Activated CD4-positive, alpha-beta T cell treated with anti-CD3 and anti-CD28 coated beads, Interleukin-2, Interleukin-6, amounts not matched to agents 100 ng/mL and 50 ng/mL, durations not matched to agents 16 hours and 8 hours (primary cell): ENCODE results near the gene HVCN1.

ENCODE experiments used
- DNase-seq: peaks from one replicate; pipeline ENCODE4 v3.0.0-alpha.2; 2020

HVCN1 gene

DNA sequence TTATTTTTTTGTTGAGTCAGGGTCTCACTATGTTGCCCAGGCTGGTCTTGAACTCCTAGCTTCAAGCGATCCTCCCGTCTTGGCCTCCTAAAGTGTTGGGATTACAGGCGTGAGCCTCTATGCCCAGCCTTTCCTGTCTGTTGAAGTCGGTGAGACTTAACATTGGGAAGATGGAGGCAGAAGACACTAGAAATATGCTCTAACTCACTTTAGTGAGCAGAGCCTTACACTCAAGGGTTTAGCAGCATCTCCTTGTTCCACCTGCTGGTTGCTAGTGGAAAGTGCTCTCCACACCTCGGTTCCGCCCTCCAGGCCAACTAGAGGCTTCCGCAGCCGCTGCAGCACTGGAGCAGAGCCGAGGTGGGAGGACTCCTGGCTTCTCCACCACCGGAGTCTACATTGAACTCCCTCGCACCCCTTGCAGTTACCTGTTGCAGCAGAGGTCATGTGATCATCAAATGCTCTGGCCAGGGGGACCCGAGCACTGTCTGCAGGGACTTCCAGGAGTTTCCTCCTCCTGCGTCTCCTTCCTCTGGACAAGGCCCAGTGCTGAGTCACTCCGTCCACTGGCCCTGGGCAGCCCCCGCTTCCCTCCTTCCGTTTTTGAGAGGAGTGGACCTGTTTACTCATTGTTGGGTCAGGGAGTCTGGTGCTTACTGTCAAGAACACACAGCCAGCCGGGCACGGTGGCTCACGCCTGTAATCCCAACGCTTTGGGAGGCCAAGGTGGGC is 9.4 kb upstream of the HVCN1 start:
- peak; percentile 87 for DNase-seq

DNA sequence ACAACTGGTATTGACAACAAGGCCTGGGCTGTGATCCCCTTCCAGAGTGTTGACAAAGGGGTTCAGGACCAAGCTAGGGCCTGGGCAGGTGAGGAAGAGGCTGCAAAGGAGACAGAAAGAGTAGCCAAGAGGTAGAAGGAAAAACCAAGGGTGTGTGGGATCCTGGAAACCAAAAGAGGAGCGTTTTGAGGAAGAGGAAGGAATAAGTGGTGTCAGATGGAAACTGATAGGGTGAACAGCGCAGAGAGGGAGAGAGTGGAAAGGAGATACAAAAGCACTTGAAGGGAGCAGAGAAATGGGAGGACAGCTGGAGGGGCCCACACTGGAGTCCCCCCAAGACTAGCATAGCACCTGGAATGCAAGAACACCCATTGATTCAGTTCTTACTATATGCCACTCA is 8.3 kb upstream of the HVCN1 start:
- DNase-seq = no peak

DNA sequence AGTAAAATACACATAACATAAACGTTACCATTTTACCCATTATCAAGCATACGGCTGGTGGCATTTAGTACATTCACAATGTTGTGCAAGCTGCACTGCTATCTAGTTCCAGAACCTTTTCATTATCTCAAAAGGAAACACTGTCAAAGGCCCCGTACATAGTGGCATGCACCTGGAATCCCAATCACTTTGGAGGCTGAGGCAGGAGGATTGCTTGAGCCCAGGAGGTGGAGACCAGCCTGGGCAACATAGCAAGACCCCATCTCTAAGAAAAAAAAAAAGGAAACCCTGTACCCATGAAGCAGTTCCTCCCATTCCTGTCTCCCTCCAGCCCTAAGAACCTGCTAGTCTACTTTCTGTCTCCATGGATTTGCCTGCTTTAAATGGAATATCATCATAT is 7.4 kb upstream of the HVCN1 start:
- DNase-seq = no peak

DNA sequence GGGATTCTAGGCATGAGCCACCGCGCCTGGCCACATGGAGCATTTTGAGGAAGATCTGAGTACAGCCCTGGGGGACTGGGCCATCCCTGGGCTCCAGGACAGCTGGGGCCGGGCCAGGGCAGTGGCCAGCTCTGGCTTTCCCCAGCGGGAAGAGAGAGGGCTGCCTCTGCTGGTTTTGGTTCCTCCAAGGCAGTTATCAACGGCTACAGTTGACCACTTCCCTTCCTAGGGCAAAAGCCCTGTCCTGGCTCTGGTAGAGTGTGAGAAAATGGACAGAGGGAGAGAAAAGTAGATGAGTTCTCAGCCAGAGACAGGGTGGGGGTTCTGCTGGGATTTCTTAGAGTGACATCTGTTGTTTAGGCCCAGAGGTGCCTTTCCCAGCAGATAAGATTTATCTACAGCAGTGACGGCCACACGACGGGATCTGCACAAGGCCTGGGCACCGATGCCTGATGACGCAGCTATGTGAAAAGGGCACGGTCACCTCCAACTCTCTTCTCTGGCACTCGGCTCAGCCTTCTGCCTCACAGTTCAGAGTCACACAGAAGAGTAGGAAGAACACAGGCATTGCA is 5.5 kb upstream of the HVCN1 start:
- DNase-seq = no peak

DNA sequence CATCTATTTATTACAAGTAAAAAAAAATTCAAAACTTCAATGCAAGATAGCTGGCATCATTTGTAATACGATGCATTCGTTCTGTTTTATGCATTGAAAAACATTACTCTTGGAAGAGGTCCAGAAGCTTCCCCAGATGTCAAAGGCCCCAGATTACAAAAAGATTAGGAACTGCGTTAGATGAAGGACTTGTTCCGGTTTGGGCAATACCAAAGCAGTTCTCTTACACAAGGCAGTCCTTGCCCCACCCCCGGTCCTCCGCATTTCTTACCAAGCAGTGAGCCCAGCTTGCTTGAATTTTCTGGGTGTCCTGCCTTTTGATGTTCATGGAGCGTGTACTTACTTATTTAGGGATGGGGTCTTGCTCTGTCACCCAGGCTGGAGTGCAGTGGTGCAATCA is 4.8 kb upstream of the HVCN1 start:
- no peak for DNase-seq

DNA sequence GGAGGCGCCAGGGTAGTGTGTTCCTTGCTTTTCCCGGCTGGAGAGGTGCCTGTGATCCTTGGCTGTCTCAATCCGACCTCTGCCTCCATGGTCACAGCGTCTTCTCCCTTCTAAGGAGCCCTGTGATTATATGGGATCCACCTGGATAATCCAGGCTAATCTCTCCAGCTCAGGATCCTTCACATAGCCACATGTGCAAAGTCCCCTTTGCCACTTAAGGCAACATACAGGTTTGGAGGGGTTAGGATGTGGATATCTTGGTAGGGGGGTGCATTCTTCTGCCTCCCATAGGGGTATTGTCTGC is 1.2 kb upstream of the HVCN1 start:
- DNase-seq = no peak

DNA sequence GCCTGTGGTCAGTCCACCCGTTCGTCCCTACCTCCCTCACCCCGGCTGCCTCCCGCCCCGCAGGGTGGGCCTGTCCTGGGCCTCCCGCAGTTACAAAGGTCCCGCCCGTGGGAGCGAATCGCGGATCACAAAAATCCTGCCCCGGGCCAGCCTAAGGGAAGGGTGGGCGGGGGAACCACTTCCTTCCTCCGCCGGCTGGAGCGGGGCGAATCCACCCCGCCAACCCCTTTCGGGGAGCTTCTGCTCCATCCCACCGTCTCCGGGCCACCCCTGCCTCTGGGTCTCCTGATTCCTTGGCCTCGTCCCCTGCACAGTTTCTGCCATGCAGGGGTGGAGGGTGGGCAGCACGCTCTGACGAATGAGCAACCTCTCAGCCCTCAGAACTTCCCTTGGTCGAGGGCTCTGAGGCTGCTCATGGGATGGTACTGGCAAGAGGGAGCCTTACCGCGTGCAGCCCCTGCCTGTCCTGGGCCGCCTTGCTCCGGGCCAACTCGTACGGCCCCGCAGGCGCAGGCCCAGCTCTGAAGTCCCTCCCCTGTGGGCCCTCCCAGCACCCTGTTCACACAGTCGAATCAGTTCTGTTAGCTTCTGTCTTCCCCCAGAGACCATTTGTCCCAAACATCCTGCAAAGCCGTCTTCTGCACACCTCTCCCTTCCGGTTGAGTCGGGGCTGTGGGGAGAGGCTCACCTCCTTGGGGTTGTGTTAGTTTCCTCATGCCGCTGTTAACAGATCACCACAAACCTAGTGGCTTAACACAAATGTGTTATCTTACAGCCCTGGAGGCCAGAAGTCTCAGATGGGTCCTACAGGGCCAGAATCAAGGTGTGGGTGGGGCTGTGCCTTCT is 589 bp upstream of the HVCN1 start:
- peak; percentile 58 for DNase-seq

DNA sequence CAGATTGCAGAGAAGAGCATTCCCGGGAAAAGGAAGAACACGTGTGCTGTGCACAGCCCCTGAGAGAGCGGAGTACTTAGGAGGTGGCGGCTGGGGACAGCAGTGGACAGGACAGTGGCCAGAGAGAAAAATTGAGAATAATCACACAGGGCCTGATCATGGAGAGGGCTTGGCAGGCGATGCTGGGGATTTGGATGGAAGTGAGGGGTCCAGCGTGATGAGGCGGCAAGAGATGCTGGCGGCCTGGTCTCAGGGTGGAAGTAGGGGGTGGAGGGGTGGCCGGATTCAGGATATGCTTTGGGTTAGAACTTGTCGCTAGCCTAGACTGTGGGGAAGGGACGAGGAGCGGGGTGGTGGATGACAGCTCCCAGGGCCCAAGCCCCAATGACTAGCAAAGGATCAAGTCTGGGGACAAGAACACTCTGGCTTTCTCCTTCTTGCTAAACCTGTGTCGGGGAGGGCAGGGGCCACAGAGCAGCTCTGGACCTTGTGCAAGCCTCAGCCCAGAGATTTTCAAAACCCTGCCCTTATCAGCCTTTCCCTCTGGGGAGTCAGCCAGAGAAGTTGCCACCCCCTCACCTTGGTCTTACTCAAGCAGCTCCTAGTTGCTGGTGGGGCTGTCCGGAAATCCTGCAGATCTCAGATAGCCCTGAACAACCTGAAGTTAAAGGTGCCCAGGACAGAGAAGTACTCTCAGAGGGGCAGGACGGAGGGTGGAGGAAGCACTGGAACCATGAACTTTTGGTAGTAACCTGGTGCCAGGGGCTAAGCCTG is 1.3 kb downstream of the HVCN1 start:
- no peak for DNase-seq

DNA sequence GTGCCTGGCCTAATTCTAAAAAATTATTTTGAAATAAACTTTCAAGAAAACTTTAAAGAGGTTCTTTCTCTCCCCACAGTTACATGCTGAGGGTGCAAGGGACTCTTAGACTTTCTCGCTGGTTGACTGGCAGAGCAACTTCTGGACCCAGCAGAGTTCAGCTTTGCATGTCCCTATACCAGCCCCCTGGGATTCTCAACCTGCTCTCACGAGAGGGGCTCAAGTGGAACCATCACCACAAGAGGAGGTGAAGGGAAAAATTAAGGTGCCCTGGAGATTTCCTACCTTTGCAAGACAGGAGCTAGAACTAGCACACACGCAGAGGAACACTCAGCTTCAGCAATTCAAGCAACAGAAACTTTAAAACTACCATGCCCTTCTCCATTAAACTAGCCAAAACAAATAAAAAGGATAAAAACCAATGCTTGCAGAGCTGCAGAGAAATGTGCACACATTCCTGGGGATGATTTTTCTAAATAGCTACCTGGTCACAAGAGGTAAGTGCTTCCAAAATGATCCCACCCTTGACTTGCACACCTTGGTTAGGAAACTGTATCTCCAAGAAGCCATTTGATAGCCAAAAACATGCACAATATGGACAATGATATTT is 2.5 kb downstream of the HVCN1 start:
- DNase-seq = no peak

DNA sequence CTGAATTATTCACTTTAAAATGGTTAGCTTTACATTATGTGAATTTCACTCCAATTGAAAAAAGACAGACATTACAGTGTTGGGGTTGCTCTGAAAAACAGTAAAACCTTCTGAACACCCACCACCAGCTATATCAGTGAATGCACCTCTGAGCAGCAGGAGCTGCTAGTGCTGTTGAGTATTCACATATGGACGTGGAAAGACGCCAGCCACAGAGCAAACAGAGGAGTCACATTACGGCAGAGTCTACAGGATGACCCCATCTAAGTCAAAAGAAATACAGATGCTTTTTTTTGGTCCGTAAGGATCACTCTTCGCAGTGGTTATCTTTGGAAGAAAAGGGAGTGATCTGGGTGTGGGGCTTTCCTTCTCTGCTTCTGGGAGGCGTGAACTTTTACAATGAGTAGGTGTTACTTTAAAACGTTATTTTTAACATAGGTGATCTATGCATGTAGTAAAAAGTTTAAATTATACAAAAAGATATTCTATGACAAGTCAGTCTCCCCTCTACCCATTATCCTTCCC is 4.5 kb downstream of the HVCN1 start:
- no peak for DNase-seq

DNA sequence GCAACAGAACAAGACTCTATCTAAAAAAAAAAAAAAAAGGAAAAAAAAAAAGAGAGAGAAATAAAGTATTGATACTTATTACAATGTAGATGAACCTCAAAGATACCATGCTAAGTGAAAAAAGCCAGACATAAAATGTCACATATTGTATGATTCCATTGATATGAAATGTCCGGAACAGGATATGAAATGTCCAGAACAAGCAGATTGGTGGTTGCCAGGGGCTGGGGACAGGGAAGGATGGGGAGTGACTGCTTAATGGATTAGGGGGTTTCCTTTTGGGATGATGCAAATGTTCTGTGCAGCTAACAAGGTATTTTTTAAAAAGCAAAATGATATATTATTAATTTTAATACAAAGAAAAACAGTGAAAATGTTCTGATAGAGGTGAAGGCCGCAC is 5.0 kb downstream of the HVCN1 start:
- DNase-seq = no peak

DNA sequence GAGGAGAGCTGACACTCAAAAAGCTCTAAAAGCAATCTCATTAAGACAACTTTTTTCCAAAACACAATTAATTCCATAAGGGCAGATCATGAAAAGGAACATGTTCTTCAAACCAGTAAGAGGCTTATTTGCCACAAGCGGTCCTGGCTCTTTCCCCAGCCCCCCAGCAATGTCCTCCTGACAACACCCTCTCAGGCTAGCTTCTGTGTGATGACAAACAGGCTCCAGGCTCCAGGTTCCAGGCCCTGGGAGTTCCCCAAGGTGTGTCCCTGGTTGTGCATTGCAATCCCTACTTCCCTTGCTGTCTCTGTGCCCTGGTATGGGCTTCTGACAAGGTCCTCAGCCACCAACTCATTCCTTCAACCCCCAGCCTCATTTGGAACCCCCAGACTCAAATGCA is 8.9 kb downstream of the HVCN1 start:
- no peak for DNase-seq

DNA sequence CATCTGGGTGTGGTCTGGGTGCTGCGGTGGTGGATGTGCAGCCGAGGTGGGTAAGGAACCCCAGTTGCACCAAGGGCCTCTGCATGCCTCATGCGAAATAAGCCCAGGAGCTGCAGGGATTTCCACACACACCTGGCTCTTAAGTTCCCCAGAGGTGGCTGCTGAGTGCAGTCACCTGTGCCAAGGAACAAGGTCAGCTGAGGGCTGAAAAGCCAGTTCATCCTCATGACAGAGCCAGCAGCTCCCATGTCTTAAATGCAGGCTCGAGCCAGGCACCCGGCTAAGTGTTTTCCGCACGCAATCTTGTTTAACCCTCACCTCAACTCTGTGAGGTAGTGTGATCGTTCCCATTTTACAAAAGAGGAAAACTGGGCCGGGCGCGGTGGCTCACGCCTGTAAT is 9.7 kb downstream of the HVCN1 start:
- DNase-seq = no peak

DNA sequence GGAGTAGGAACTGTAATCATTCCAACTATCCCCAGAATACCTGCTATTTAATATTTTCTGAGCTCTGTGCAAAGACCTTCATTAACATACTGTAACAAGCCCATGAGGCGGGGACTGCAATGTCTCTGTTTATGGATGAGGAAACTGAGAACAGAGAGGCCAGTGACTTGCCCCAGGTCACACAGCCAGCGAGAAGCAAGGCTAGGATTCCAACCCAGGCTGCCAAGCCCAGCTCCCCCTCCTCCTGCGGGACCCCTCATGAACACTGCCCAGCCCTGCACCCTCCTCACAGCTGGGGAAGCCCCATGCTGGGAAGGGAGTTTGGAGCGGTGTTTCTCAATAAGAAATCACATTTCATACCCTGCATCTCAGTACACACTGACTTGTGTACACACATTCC is 10.9 kb downstream of the HVCN1 start:
- no peak for DNase-seq

DNA sequence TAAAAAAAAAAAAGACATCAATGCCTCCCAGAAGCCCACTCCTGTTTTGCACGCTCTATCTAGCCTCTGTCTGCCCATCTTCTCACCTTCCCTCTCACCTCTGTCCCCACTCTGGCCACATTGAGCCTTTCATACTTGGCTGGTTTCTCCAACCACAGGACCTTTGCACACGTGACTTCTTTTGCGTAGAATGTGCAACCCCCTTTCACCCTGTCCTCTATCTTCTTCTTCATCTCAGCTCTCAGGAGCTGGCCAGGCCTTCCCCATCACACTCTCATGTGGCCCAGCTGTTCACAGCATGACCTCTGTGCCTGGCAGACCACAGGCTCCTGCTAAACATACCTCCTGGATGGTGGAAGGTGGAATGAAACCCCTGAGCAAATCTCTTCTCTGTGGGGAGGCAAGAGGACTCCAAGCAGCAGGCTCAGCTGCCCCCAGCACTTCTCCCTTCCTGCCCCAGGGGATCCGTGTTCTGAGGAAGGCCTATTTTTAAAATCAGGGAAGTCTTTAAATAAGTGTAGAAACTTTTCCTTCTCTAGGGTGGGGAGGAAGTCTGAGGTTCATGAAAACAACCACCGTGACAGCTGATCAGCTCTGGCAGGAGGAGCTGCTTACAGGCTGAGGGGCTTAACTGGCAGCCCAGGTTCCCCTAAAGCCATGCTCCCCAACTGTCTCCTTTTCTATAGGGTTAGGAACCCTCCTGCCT is 11.6 kb downstream of the HVCN1 start:
- no peak for DNase-seq

DNA sequence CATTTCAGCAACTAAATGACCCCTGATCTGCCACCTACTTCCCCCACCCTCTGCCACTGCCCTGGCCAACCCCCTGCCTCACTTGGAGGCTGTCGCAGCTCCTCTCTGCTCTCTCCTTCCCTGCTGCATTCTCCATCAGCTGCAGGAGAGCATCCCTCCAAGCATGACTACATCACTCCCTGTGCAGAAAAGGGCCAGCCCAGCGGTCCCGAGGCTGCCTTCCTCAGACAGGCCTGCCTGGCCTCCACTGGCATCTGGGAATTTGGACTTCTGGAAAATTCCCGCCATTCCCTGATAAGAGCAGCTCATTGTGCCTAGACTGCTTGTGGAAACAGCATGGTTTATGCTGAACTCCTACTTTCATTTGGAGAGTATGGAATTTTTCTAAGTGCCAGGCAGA is 12.7 kb downstream of the HVCN1 start:
- no peak for DNase-seq

DNA sequence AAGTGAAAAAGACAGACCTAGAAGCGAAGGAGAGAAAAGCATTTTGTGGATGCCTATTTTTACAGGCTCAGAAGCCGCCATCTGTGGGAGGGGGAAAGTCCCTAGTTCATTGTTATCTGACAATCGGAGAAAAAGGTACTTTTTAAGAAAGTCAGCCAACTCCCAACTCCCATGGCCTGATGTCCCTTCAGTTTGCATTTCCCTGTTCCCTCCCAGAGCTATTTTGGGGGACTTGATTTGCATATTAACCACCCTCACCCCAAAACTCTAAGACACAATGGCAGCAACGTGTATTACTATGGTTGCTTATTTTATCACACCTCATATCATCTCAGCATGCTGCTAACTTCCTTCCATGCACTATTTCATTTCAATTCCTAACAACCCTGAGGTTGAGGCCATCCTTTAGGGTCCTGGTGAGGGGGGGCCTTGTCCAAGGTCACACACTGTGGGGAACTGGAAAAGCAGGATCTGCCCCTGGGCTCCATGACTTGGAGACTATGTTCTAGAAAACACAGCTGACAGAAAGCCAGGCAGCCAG is 18.7 kb downstream of the HVCN1 start:
- peak; percentile 30 for DNase-seq

DNA sequence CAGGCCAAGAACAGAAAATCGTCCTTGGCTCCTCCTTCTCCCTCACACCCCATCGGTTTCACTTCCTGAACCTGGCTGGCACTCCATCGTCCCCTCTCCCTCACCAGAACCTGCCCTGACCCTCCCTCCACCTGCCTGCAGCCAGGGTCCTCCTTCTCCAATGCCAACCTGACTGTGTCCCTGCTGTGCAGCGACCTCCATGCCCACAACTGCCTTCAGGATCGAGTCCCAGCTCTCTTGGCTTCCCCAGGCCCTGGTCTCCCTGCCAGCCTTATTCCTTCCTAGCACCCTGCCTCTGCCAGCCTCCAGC is 19.8 kb downstream of the HVCN1 start:
- DNase-seq = no peak

DNA sequence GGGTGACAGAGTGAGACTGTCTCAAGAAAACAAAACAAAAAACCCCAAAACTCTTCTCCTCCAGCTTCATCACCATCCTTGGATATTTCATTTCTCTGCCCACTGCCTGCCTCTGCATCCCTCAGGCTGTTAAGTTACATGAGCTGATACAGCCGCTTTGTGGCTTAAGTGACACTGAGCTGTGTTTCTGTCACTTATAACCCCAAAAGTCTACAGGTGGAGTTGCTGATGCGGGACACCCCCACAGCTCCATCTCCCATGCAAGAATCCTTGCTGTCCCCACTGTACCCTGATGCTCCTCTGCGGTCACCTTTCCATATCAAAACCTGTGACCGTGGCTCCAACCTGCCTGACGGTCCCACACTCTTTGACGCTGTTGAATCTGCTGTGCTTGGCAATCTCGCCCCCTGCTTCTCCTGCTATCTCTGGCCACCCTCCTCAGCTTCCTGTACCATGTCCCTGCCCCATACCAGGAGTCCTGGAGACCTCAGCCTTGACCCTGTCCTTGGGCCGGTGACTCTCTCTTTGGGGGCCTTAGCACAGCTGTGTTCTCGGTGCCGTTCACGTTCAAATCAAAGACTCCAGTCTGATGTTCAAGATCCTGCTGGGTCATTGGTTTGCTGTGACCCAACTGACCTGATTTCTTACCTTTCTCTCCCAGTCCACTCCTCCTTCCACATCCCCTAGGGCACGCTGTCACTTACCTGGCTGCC is 20.3 kb downstream of the HVCN1 start:
- no peak for DNase-seq

DNA sequence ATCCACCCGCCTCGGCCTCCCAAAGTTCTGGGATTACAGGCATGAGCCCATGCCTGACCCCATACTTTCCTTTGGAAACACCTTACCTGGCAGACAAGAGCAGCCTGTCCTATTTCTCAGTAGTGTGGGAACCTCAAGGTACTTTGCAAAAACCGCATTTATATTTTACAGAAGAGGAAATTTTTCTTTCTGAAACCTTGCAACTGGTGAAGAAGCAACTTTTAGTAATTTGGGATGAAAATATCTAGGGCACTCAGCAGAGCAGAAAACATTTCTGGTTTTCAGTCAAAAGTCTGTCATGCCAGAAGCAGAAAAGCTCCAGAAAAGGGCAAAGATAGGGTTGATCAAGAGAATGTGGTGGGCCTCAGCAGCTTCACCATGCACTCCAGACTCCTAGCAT is 21.2 kb downstream of the HVCN1 start:
- no peak for DNase-seq

DNA sequence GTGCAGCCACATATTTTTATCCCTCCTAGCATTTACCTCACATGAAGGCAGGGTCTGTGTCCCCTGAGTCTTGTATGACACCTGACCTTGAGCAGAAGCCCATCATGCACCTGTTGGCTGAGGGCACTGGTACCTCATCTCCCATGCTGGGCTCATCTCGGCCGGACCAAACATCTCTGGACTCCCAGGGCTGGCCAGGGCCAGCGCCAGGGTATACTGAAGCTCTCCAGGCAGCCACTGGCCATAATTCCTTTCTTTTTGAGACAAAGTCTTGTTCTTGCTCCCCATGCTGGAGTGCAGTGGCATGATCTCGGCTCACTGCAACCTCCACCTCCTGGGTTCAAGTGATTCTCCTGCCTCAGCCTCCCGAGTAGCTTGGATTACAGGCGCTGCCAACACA is 22.0 kb downstream of the HVCN1 start:
- DNase-seq = no peak
